Large intestine (tissue), 3 donors: ENCODE measurements around the gene EVA1C. TPM values are rescaled to one million over a fixed set of nuclear protein-coding genes. Genes with fewer than 3 reads are reported as not detected.

Experiments
- DNase-seq, 2 donors: peaks; one replicate each; pipeline versions ENCODE4 v3.0.0 to v3.0.0-alpha.2; 2013
- H3K27ac ChIP-seq: one replicate; pipeline ENCODE4 v1.5.1; 2013; ENCODE audit warnings: low read length
- H3K27me3 ChIP-seq: 2 replicates; pipeline ENCODE4 v1.6.1; 2013; ENCODE audit warnings: low read length; ENCODE audit not compliant: control insufficient read depth, insufficient read depth
- H3K36me3 ChIP-seq: 2 replicates; pipeline ENCODE4 v1.6.1; 2013; ENCODE audit warnings: low read length; ENCODE audit not compliant: control insufficient read depth, insufficient read depth
- H3K4me1 ChIP-seq: one replicate; pipeline ENCODE4 v1.6.1; 2013; ENCODE audit warnings: low read length; ENCODE audit not compliant: control insufficient read depth, insufficient read depth
- H3K4me3 ChIP-seq: one replicate; pipeline ENCODE4 v1.5.1; 2013; ENCODE audit warnings: low read length
- H3K9me3 ChIP-seq: one replicate; pipeline ENCODE4 v1.6.1; 2013; ENCODE audit warnings: mild to moderate bottlenecking, low read depth, low read length, moderate library complexity; ENCODE audit not compliant: control insufficient read depth
- WGBS: methylation state at CpG from one replicate; pipeline ENCODE4 v1.1.5; 2013; ENCODE audit warnings: low lambda C conversion rate; ENCODE audit not compliant: insufficient coverage; 5-methylcytosine and 5-hydroxymethylcytosine counted together
- polyA plus RNA-seq: library from polyadenylated mRNA; unstranded; fragments of 120-200 nt; gene quantifications from one replicate; pipeline ENCODE4 v1.2.1, GENCODE V29; 2013

EVA1C gene
- polyA plus RNA-seq, 1 donor = 2.0 TPM

- H3K4me3 ChIP-seq = no peak overlapping the region
- H3K36me3 ChIP-seq = no peaks in the 10 kb centered on the region
- H3K9me3 ChIP-seq = no peaks in the 10 kb centered on the region
- no peak for DNase-seq
- no peak overlapping the region for H3K27ac ChIP-seq
- WGBS = no CpG with 5 or more reads among the region's 4 CpGs
- H3K4me1 ChIP-seq = no peaks in the 10 kb centered on the region
- H3K27me3 ChIP-seq = no peaks in the 10 kb centered on the region
Measured at GRCh38 chr21:32544697-32545096, 132.2 kb downstream of the EVA1C start.

- WGBS = 93% methylated on average over 3 of the region's 6 CpGs
- Histone ChIP-seq H3K36me3 (no peaks in the 10 kb centered on the region), H3K9me3 (no peaks in the 10 kb centered on the region), H3K4me1 (no peaks in the 10 kb centered on the region), H3K27ac (no peak overlapping the region), H3K4me3 (no peak overlapping the region), H3K27me3 (no peaks in the 10 kb centered on the region)
- DNase-seq = no peak
Measured at GRCh38 chr21:32545948-32546441, 133.5 kb downstream of the EVA1C start.

DNA sequence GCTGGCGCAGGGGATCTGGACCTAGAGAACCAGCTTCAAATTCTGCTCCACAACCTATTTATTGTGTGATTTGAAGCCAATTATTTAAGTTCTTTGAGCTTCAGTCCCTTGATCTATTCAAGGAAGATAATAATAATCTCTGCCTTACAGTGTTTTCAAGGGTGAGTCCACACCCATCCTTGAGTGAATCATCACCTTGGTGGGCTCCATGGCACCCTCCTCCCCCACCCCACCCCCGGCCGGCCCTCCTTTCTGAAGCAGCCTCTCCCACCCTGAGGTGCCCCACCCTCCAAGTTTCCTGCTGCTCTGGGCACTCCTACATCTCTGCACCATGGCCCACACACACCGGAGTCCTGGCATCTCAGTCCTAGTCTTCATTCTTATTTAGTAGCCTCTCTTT lies 134.5 kb downstream of the EVA1C start:
- H3K4me1 ChIP-seq = no peaks in the 10 kb centered on the region

DNA sequence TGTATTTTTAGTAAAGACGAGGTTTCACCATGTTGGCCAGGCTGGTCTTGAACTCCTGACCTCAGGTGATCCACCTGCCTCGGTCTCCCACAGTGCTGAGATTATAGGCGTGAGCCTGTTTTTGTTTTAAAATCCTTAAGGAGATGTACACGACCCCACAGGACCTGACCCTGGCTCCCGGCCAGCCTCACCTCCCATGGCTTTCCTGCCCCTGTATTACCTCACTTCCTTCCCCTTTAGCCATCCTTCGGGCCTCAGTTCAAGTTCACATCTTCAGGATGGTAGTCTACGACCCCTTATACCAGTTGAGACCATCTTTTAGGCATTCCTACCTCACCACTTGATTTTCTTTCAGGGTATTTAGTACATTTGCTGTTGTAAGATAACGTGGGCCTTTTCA lies 136.5 kb downstream of the EVA1C start:
- H3K4me1 ChIP-seq = no peaks in the 10 kb centered on the region
- no peaks in the 10 kb centered on the region for H3K9me3 ChIP-seq
- no peaks in the 10 kb centered on the region for H3K36me3 ChIP-seq
- H3K4me3 ChIP-seq = no peak overlapping the region
- H3K27ac ChIP-seq = no peak overlapping the region
- no peaks in the 10 kb centered on the region for H3K27me3 ChIP-seq
- no peak for DNase-seq
- 81% methylated on average over 3 of the region's 8 CpGs for WGBS

More for the DNA sequence above, 134.5 kb downstream of the EVA1C start:
- WGBS = no CpG with 5 or more reads among the region's 4 CpGs
- DNase-seq = no peak
- no peaks in the 10 kb centered on the region for H3K27me3 ChIP-seq
- H3K9me3 ChIP-seq = no peaks in the 10 kb centered on the region
- no peak overlapping the region for H3K27ac ChIP-seq
- H3K36me3 ChIP-seq = no peaks in the 10 kb centered on the region
- H3K4me3 ChIP-seq = no peak overlapping the region

DNA sequence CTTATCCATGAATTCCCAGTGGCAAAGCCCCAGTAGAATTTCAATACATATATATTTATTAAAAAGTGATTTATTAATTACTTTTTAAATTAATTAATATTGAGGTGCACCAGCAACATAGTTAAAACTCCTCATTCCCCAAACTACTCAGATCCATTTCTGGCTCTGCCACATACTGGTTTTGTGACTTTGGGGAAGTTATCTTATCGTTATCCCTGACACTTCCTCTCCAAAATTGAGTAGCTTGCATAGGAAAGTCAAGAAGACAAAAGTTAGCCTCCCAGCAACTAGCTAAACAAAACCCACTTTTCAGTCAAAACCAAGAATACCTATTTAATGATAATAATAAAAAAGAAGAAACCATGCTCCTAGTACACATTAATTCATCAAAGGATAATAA lies 136.9 kb downstream of the EVA1C start:
- WGBS = no CpG with 5 or more reads among the region's 1 CpG
- H3K27ac ChIP-seq = no peak overlapping the region
- H3K4me1 ChIP-seq = no peaks in the 10 kb centered on the region
- H3K27me3 ChIP-seq = no peaks in the 10 kb centered on the region
- no peak overlapping the region for H3K4me3 ChIP-seq
- H3K36me3 ChIP-seq = no peaks in the 10 kb centered on the region
- H3K9me3 ChIP-seq = no peaks in the 10 kb centered on the region
- DNase-seq = no peak

- WGBS = no CpG with 5 or more reads among the region's 3 CpGs
- no peaks in the 10 kb centered on the region for H3K27me3 ChIP-seq
Measured at GRCh38 chr21:32549886-32550285, 137.4 kb downstream of the EVA1C start.

GRCh38 chr21:32554832-32555638 lies 142.5 kb downstream of the EVA1C start:
- Histone ChIP-seq H3K9me3 (no peaks in the 10 kb centered on the region), H3K4me3 (no peak overlapping the region), H3K27me3 (no peaks in the 10 kb centered on the region), H3K27ac (no peak overlapping the region), H3K36me3 (no peaks in the 10 kb centered on the region), H3K4me1 (no peaks in the 10 kb centered on the region)
- DNase-seq = no peak
- WGBS = no CpG with 5 or more reads among the region's 4 CpGs

More at GRCh38 chr21:32549886-32550285, 137.4 kb downstream of the EVA1C start:
- Histone ChIP-seq H3K9me3 (no peaks in the 10 kb centered on the region), H3K36me3 (no peaks in the 10 kb centered on the region), H3K27ac (no peak overlapping the region), H3K4me3 (no peak overlapping the region), H3K4me1 (no peaks in the 10 kb centered on the region)
- DNase-seq = no peak

GRCh38 chr21:32558106-32558505 lies 145.6 kb downstream of the EVA1C start:
- Histone ChIP-seq H3K4me3 (no peak overlapping the region), H3K36me3 (no peaks in the 10 kb centered on the region), H3K27ac (no peak overlapping the region), H3K27me3 (no peaks in the 10 kb centered on the region), H3K9me3 (no peaks in the 10 kb centered on the region), H3K4me1 (no peaks in the 10 kb centered on the region)
- WGBS = no CpG with 5 or more reads among the region's 3 CpGs
- DNase-seq = no peak

GRCh38 chr21:32559006-32559610 lies 146.6 kb downstream of the EVA1C start:
- no peaks in the 10 kb centered on the region for H3K9me3 ChIP-seq
- no peaks in the 10 kb centered on the region for H3K36me3 ChIP-seq
- H3K27me3 ChIP-seq = no peaks in the 10 kb centered on the region
- no peak for DNase-seq
- 100% methylated on average over 1 of the region's 6 CpGs for WGBS
- H3K4me1 ChIP-seq = no peaks in the 10 kb centered on the region
- H3K4me3 ChIP-seq = no peak overlapping the region
- H3K27ac ChIP-seq = no peak overlapping the region

DNA sequence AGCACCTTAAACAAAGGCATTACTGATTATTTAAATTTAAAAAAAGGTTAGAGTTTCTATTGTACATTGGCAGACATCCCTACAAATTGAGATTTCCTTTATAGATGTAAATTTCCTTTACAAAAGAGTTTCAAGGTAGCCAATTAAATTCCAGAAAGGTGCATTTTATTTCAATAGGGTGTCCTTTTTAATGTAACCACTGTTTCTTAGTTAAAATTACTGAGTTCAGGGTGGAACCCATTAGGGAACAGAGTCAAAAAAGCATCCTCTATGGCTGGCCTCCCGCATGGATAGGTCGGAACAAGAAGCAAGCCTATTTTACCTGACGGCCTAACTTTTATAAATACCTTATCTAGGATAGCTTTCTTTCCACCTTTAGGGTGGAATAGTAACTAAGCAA lies 148.4 kb downstream of the EVA1C start:
- Histone ChIP-seq H3K4me1 (no peaks in the 10 kb centered on the region), H3K27me3 (no peaks in the 10 kb centered on the region), H3K9me3 (no peaks in the 10 kb centered on the region), H3K36me3 (no peaks in the 10 kb centered on the region), H3K4me3 (no peak overlapping the region), H3K27ac (no peak overlapping the region)
- 95% methylated on average over 3 of the region's 3 CpGs for WGBS
- DNase-seq = no peak
